ENCODE results near the gene KPNA2. TPM values are rescaled to one million over a fixed set of nuclear protein-coding genes. Genes with fewer than 3 reads are reported as not detected.

The KPNA2 gene
- total and polyA plus RNA-seq, 2 of the 13 experiments (the other 11 are each of a cell fraction or from before 2014, with no cell fraction given), result 111 to 305 TPM

GRCh38 chr17:68019675-68020408, 15.7 kb upstream of the KPNA2 start (continued):
- TF ChIP-seq ZBTB46 (CRISPR knock-in tag; IDR thresholded peaks at IDR 0.05; ENCODE audit: borderline replicate concordance) (no peak), PCBP2 (optimal IDR thresholded peaks at IDR 0.05; ENCODE audit: low read depth, low read length, poor library complexity, severe bottlenecking) (no peak), ESRRA (CRISPR knock-in tag; IDR thresholded peaks at IDR 0.05; ENCODE audit: low read depth) (peak; percentile 86), ZNF20 (CRISPR knock-in tag; IDR thresholded peaks at IDR 0.05) (peak; percentile 74; the same call in 1 of the 2 replicates), ZNF430 (CRISPR knock-in tag; IDR thresholded peaks at IDR 0.05) (peak; percentile 98), PCBP1 (IDR thresholded peaks at IDR 0.05; ENCODE audit: borderline replicate concordance, low read depth, low read length) (no peak), ZNF282 (IDR thresholded peaks at IDR 0.05; ENCODE audit: partially characterized antibody) (no peak), ZFP1 (CRISPR knock-in tag; IDR thresholded peaks at IDR 0.05) (peak; percentile 94; the same call in 1 of the 2 replicates), ZNF292 (CRISPR knock-in tag; IDR thresholded peaks at IDR 0.05; ENCODE audit: borderline replicate concordance, low read depth) (peak; percentile 50; the same call in 1 of the 2 replicates), HOXA3 (CRISPR knock-in tag; IDR thresholded peaks at IDR 0.05) (peak; percentile 95), ATF7-NPFF (CRISPR knock-in tag; IDR thresholded peaks at IDR 0.05; ENCODE audit: low read depth) (peak; percentile 91; the same call in 1 of the 2 replicates), HDAC2 (CRISPR knock-in tag; IDR thresholded peaks at IDR 0.05) (peak; percentile 98), ZFP91 (CRISPR knock-in tag; IDR thresholded peaks at IDR 0.05; ENCODE audit: borderline replicate concordance) (peak; percentile 97), ZFP41 (CRISPR knock-in tag; IDR thresholded peaks at IDR 0.05; ENCODE audit: borderline replicate concordance) (no peak), EP300 (IDR thresholded peaks at IDR 0.05; ENCODE audit: low read depth in 2 of 2, low read length in 2 of 2) (0 out of 4 replicates have a peak, but pooled peaks of 1 of the 2 experiments have one; percentile 28), EP300 (CRISPR knock-in tag; IDR thresholded peaks at IDR 0.05; ENCODE audit: borderline replicate concordance) (peak; percentile 33; the same call in 1 of the 2 replicates), ZBTB1 (CRISPR knock-in tag; IDR thresholded peaks at IDR 0.05; ENCODE audit: borderline replicate concordance) (0 out of 2 replicates have a peak, but pooled peaks have one; percentile 40), HNF4A (CRISPR knock-in tag; IDR thresholded peaks at IDR 0.05) (no peak), POLR2AphosphoS5 (IDR thresholded peaks at IDR 0.05; ENCODE audit: low read depth, low read length) (peak; percentile 90), SALL2 (CRISPR knock-in tag; IDR thresholded peaks at IDR 0.05) (peak; percentile 97), ARNTL (CRISPR knock-in tag; IDR thresholded peaks at IDR 0.05) (peak; percentile 81), ZNF558 (CRISPR knock-in tag; IDR thresholded peaks at IDR 0.05; ENCODE audit: borderline replicate concordance) (peak; percentile 93; the same call in 1 of the 2 replicates), MYNN (CRISPR knock-in tag; IDR thresholded peaks at IDR 0.05; ENCODE audit: low read depth) (peak; percentile 65; the same call in 1 of the 2 replicates), MIXL1 (CRISPR knock-in tag; IDR thresholded peaks at IDR 0.05) (peak; percentile 98), MNT (IDR thresholded peaks at IDR 0.05) (peak; percentile 27; the same call in 1 of the 2 replicates), SMARCE1 (IDR thresholded peaks at IDR 0.05; ENCODE audit: borderline replicate concordance) (no peak), ARNT2 (CRISPR knock-in tag; IDR thresholded peaks at IDR 0.05; ENCODE audit: low read depth) (peak; percentile 98)

Data from HepG2 (cell line).